Measurements from ENCODE around the gene DIP2A. TPM values are rescaled to one million over a fixed set of nuclear protein-coding genes. Genes with fewer than 3 reads are reported as not detected.
A peak's percentile ranks its signal among the peaks of the same experiment; 100 is the strongest.

Gene DIP2A
- total and polyA plus RNA-seq, 11 donors: 13.4 to 31.9 (median 22.6) TPM

GRCh38 chr21:46411236-46411635 lies 47.5 kb upstream of the DIP2A start:
- no peaks in the 10 kb centered on the region for H3K4me1 ChIP-seq
- no peak for TF ChIP-seq POLR2A (IDR thresholded peaks at IDR 0.05)
- TF ChIP-seq CTCF (IDR thresholded peaks at IDR 0.05): no peak
- no peak overlapping the region for H3K27ac ChIP-seq
- ATAC-seq (peak in 2 of 4 donors; percentile 9 to 24), DNase-seq (peak in 1 of 5 donors; percentile 61)
- H3K4me3 ChIP-seq: no peak overlapping the region
- no peaks in the 10 kb centered on the region for H3K27me3 ChIP-seq
- 93 to 96% (median 95%) methylated on average over 17 of the region's 17 CpGs for WGBS, 4 donors
- peaks cover 3 to 60% (median 46%) of the 10 kb centered on the region in 9 donors for H3K36me3 ChIP-seq
- H3K9me3 ChIP-seq: no peaks in the 10 kb centered on the region
- intact Hi-C loops (cut with DNase I): loop anchor here in 1 of 10 donors (10.0 kb wide), 1 partner anchor 136 kb away; no protein-coding TSS in a partner anchor

DNA sequence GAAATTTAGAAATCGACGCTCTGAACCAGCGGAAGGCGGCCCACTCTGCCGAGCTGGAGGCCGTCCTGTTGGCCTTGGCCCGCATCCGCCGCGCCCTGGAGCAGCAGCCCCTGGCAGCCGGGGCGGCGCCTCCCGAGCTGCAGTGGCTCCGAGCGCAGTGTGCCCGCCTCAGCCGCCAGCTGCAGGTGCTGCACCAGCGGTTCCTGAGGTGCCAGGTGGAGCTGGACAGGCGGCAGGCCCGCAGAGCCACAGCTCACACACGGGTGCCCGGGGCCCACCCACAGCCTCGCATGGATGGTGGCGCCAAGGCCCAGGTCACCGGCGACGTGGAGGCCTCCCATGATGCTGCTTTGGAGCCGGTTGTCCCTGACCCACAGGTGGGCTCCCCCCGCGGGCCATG lies 47.0 kb upstream of the DIP2A start:
- no peak overlapping the region for H3K4me3 ChIP-seq
- peak in 1 of 4 donors; percentile 37 for ATAC-seq
- peak in 1 of 5 donors; percentile 21 for DNase-seq
- intact Hi-C loops (cut with DNase I): loop anchor here in 1 of 10 donors (10.0 kb wide), 1 partner anchor 137 kb away; no protein-coding TSS in a partner anchor
- no peak overlapping the region for H3K27ac ChIP-seq
- H3K36me3 ChIP-seq: peaks cover 3 to 63% (median 49%) of the 10 kb centered on the region in 9 donors
- no peaks in the 10 kb centered on the region for H3K9me3 ChIP-seq
- WGBS, 4 donors: 91 to 94% (median 92%) methylated on average over 13 to 31 of the region's 31 CpGs
- no peaks in the 10 kb centered on the region for H3K27me3 ChIP-seq
- TF ChIP-seq CTCF (IDR thresholded peaks at IDR 0.05) (no peak), POLR2A (IDR thresholded peaks at IDR 0.05) (no peak)
- H3K4me1 ChIP-seq: no peaks in the 10 kb centered on the region

DNA sequence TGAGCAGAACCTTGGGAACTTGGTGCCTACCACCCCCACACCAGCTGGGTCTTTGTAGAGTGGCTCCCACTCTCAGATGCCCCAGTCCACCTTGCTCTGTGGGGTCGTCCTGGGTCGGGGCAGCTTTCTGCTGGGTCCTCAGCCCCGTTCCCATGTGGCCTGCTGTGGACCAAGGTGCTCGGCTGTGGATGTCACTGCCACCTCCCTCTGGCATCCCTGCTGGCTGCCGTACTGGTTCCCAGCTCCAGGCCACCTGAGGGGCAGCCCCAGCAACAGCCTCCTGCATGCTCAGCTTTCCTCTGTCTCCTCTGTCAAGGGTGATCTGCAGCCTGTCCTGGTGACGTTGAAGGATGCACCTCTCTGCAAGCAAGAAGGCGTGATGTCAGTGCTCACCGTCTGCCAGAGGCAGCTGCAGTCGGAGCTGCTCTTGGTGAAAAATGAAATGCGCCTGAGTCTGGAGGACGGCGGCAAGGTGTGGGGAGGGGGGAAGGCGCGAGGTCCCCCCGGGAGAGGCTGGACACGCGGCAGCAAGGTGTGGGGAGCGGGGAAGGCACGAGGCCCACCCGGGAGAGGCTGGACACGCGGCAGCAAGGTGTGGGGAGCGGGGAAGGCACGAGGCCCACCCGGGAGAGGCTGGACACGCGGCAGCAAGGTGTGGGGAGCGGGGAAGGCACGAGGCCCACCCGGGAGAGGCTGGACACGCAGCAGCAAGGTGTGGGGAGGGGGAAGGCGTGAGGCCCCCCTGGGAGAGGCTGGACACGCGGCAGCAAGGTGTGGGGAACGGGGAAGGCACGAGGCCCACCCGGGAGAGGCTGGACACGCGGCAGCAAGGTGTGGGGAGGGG lies 45.9 kb upstream of the DIP2A start:
- Histone ChIP-seq H3K27me3 (no peaks in the 10 kb centered on the region), H3K4me3 (no peak overlapping the region), H3K27ac (no peak overlapping the region), H3K9me3 (no peaks in the 10 kb centered on the region), H3K36me3 (peaks cover 3 to 67% (median 58%) of the 10 kb centered on the region in 9 donors), H3K4me1 (no peaks in the 10 kb centered on the region)
- TF ChIP-seq CTCF (IDR thresholded peaks at IDR 0.05): no peak
- TF ChIP-seq POLR2A (IDR thresholded peaks at IDR 0.05): no peak
- intact Hi-C loops (cut with DNase I): loop anchor here in 1 of 10 donors (10.0 kb wide), 1 partner anchor 138 kb away; no protein-coding TSS in a partner anchor
- ATAC-seq: no peak
- DNase-seq: peak in 1 of 5 donors; percentile 21
- WGBS, 4 donors: 86 to 91% (median 87%) methylated on average over 34 to 39 of the region's 39 CpGs

- H3K27me3 ChIP-seq: no peaks in the 10 kb centered on the region
- peaks cover 3 to 70% (median 60%) of the 10 kb centered on the region in 9 donors for H3K36me3 ChIP-seq
- no peaks in the 10 kb centered on the region for H3K9me3 ChIP-seq
- no peak overlapping the region for H3K4me3 ChIP-seq
- no peak for ATAC-seq
- intact Hi-C loops (cut with DNase I): loop anchor here in 1 of 10 donors (10.0 kb wide), 1 partner anchor 139 kb away; no protein-coding TSS in a partner anchor
- H3K4me1 ChIP-seq: no peaks in the 10 kb centered on the region
- H3K27ac ChIP-seq: no peak overlapping the region
- peak in 1 of 5 donors; percentile 12 for DNase-seq
- TF ChIP-seq POLR2A (IDR thresholded peaks at IDR 0.05): no peak
- TF ChIP-seq CTCF (IDR thresholded peaks at IDR 0.05): no peak
- WGBS, 4 donors: 88 to 95% (median 91%) methylated on average over 9 of the region's 9 CpGs
Observed at GRCh38 chr21:46413365-46413696, 45.4 kb upstream of the DIP2A start.
